HUES48 (cell line): Measurements from ENCODE around the gene SOX8.
"Not testable (repeated sequence)": the region's sequence is repeated elsewhere in the genome, so short reads cannot be mapped to it uniquely, and the experiment has no call there.

Source experiments
- H3K27ac ChIP-seq: one replicate; pipeline ENCODE4 v1.7.0; 2013; ENCODE audit warnings: low read depth, low read length, inconsistent platforms
- H3K27me3 ChIP-seq: 2 replicates; pipeline ENCODE4 v1.6.1; 2013; ENCODE audit warnings: mild to moderate bottlenecking, low read length; ENCODE audit not compliant: control insufficient read depth, insufficient read depth
- H3K36me3 ChIP-seq: 2 replicates; pipeline ENCODE4 v1.6.1; 2013; ENCODE audit warnings: low read length; ENCODE audit not compliant: control insufficient read depth, insufficient read depth
- H3K4me1 ChIP-seq: 2 replicates; pipeline ENCODE4 v1.6.1; 2013; ENCODE audit warnings: mild to moderate bottlenecking, low read length; ENCODE audit not compliant: control insufficient read depth, insufficient read depth
- H3K4me3 ChIP-seq: 2 replicates; pipeline ENCODE4 v1.5.1; 2013; ENCODE audit warnings: mild to moderate bottlenecking, low read depth, low read length
- H3K9ac ChIP-seq: 2 replicates; pipeline ENCODE4 v1.6.1; 2013; ENCODE audit warnings: mild to moderate bottlenecking, low read depth, low read length, moderate library complexity
- H3K9me3 ChIP-seq: 2 replicates; pipeline ENCODE4 v1.6.1; 2013; ENCODE audit warnings: low read length; ENCODE audit not compliant: control insufficient read depth, insufficient read depth

SOX8 gene

GRCh38 chr16:1019231-1020090 is 37.9 kb downstream of the SOX8 start:
- no peak overlapping the region for H3K9ac ChIP-seq
- no peaks in the 10 kb centered on the region for H3K27me3 ChIP-seq
- H3K4me3 ChIP-seq, result no peak overlapping the region
- no peaks in the 10 kb centered on the region for H3K9me3 ChIP-seq
- no peak overlapping the region for H3K27ac ChIP-seq
- no peaks in the 10 kb centered on the region for H3K4me1 ChIP-seq
- H3K36me3 ChIP-seq, result no peaks in the 10 kb centered on the region

DNA sequence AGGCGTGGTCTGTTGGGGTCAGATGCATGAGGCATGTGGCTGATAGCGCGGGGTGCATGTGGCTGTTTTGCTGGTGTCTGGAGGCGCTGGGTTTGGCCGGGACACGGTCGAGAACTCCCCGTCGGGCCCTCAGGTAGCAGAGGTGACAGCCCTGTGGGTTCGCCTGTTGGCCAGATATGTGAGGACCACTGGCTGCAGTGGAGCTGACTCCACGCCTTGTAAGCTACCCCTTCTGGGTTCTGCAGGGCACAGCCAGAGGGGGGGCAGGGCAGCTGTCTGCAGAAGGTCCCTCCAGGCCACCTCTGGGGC is 38.5 kb downstream of the SOX8 start:
- H3K9me3 ChIP-seq, result no peaks in the 10 kb centered on the region
- no peaks in the 10 kb centered on the region for H3K27me3 ChIP-seq

GRCh38 chr16:1020591-1020990 is 39.0 kb downstream of the SOX8 start:
- Histone ChIP-seq H3K9ac (no peak overlapping the region), H3K4me1 (no peaks in the 10 kb centered on the region), H3K4me3 (no peak overlapping the region), H3K9me3 (no peaks in the 10 kb centered on the region), H3K27ac (no peak overlapping the region), H3K27me3 (no peaks in the 10 kb centered on the region), H3K36me3 (no peaks in the 10 kb centered on the region)

More for the DNA sequence above, 38.5 kb downstream of the SOX8 start:
- Histone ChIP-seq H3K27ac (no peak overlapping the region), H3K4me3 (no peak overlapping the region), H3K4me1 (no peaks in the 10 kb centered on the region), H3K9ac (no peak overlapping the region), H3K36me3 (no peaks in the 10 kb centered on the region)

DNA sequence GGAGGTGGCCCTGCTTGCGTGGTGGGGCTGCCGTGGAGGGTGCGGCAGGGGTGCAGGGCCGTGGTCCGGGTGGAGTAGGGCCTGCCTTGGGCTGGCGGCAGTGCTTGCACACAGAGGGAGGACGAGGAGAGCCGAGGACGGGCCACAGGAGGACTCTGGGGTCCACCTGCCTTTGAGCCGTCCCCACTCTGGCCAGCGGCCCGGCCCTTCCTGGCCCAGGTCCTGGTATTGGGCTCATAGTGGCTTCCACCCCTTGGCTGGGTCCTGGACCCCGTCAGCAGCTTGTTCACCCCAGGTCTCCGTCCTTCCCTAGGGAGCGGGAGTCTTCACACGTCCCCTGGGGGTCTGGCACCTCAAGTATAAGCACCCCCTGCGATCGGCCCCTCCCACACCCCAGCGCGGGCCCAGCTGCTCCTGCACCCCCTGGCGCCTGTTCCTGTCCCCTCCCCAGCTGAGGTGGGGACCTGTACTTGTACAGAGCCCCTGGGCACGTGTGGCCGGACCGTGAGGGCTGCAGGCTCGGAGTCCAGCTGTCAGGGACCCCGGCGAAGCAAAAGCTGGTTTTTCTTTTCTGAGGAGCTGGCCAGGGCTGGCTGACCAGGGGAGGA is 40.1 kb downstream of the SOX8 start:
- H3K9ac ChIP-seq, result no peak overlapping the region
- H3K27ac ChIP-seq, result no peak overlapping the region
- no peak overlapping the region for H3K4me3 ChIP-seq
- no peaks in the 10 kb centered on the region for H3K27me3 ChIP-seq
- H3K36me3 ChIP-seq, result no peaks in the 10 kb centered on the region
- no peaks in the 10 kb centered on the region for H3K4me1 ChIP-seq
- H3K9me3 ChIP-seq, result no peaks in the 10 kb centered on the region

- H3K9ac ChIP-seq, result no peak overlapping the region
- no peaks in the 10 kb centered on the region for H3K4me1 ChIP-seq
- no peaks in the 10 kb centered on the region for H3K36me3 ChIP-seq
- no peaks in the 10 kb centered on the region for H3K9me3 ChIP-seq
- H3K4me3 ChIP-seq, result no peak overlapping the region
- no peak overlapping the region for H3K27ac ChIP-seq
- no peaks in the 10 kb centered on the region for H3K27me3 ChIP-seq
These were observed 40.9 kb downstream of the SOX8 start for GRCh38 chr16:1022466-1022865.

- H3K4me3 ChIP-seq, result no peak overlapping the region
- H3K27me3 ChIP-seq, result no peaks in the 10 kb centered on the region
- H3K27ac ChIP-seq, result no peak overlapping the region
- no peaks in the 10 kb centered on the region for H3K36me3 ChIP-seq
- H3K9me3 ChIP-seq, result no peaks in the 10 kb centered on the region
- no peaks in the 10 kb centered on the region for H3K4me1 ChIP-seq
- H3K9ac ChIP-seq, result no peak overlapping the region
These were observed 42.6 kb downstream of the SOX8 start for GRCh38 chr16:1024138-1024537.

DNA sequence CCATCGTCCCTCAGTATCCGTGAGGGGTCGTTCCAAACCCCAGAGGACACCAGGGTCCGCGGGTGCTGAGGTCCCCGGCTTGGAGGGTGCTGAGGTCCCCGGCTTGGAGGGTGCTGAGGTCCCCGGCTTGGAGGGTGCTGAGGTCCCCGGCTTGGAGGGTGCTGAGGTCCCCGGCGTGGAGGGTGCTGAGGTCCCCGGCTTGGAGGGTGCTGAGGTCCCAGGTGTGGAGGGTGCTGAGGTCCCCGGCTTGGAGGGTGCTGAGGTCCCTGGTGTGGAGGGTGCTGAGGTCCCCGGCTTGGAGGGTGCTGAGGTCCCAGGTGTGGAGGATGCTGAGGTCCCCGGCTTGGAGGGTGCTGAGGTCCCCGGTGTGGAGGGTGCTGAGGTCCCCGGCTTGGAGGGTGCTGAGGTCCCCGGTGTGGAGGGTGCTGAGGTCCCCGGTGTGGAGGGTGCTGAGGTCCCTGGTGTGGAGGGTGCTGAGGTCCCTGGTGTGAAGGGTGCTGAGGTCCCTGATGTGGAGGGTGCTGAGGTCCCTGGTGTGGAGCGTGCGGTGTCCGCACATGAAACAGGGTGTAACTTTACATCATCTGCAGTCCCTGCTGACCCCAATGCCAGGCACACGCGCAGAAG is 43.7 kb downstream of the SOX8 start:
- not testable (repeated sequence) for H3K9me3 ChIP-seq, H3K27me3 ChIP-seq, H3K4me3 ChIP-seq, H3K27ac ChIP-seq, H3K9ac ChIP-seq, H3K36me3 ChIP-seq, H3K4me1 ChIP-seq

GRCh38 chr16:1026057-1026783 is 44.6 kb downstream of the SOX8 start:
- Histone ChIP-seq H3K9ac (no peak overlapping the region), H3K4me1 (no peaks in the 10 kb centered on the region), H3K27me3 (no peaks in the 10 kb centered on the region), H3K36me3 (no peaks in the 10 kb centered on the region), H3K27ac (no peak overlapping the region), H3K4me3 (no peak overlapping the region), H3K9me3 (no peaks in the 10 kb centered on the region)

DNA sequence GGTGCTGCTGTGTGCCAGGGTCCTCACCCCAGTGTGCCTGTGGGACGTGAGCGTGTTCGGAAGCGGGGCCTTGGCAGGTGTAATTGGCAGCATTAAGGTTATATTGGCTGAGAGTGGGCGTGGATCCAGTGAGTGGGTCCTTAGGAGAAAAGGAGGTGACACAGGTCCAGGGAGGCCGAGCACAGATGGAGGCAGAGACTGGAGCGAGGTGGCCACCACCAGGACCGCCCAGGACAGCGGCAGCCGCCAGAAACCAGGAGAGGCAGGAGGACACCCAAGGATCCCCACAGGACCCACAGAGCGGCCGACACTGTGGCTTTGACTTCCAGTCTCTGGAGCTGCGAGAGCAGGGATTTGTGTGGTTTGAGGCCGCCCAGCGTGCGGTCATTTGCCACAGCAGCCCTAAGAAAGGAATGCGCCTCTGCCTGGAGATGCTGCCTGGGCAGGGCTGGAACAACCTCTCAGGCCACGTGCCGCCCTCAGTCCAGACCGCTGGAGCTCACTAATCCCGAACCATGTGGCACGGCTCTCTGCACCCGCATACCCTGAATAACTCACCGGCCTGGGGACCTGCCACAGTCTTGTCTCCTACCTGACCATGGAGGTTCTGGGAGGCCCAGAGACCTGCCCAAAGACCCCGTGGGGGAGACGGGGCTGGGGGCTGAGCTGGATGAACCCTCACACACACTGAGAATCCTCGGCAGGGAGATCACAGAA is 45.4 kb downstream of the SOX8 start:
- no peaks in the 10 kb centered on the region for H3K9me3 ChIP-seq
- no peak overlapping the region for H3K4me3 ChIP-seq
- no peak overlapping the region for H3K9ac ChIP-seq
- H3K36me3 ChIP-seq, result no peaks in the 10 kb centered on the region
- no peaks in the 10 kb centered on the region for H3K27me3 ChIP-seq
- no peaks in the 10 kb centered on the region for H3K4me1 ChIP-seq
- H3K27ac ChIP-seq, result no peak overlapping the region

DNA sequence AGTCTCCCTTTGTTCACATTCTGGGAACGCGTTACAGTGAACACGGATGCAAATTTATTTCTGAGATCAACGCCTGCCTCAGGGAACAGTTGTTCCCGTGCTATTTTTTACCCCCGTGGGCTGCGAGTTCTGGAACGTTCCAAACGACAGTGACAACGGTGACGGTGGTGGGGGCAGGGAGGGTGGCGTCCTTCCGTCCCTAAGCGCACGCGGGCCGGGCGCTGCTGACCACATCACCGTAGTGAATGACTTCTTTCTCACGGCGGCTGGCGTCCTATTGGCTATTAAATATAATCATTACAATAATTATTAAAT is 45.9 kb downstream of the SOX8 start:
- Histone ChIP-seq H3K27ac (no peak overlapping the region), H3K9me3 (no peaks in the 10 kb centered on the region), H3K27me3 (no peaks in the 10 kb centered on the region), H3K4me3 (no peak overlapping the region), H3K4me1 (no peaks in the 10 kb centered on the region), H3K9ac (no peak overlapping the region), H3K36me3 (no peaks in the 10 kb centered on the region)
